RWPE2 (cell line): ENCODE results near the gene MPST.

ENCODE experiments used
- ATAC-seq: fragments of 200-7000 bp; cut with Tn5 transposase; 3 replicates; pipeline ENCODE4 v1.9.1; 2021; ENCODE audit warnings: low read depth
- DNase-seq: peaks from one replicate; pipeline ENCODE4 v3.0.0-alpha.2; 2020; ENCODE audit warnings: low spot score
- H3K27ac ChIP-seq: fragments of 450-650 bp; 2 replicates; pipeline ENCODE4 v1.5.1; 2017; ENCODE audit warnings: mild to moderate bottlenecking; ENCODE audit not compliant: poor library complexity, severe bottlenecking
- H3K27me3 ChIP-seq: fragments of 250-450 bp; sonication (Bioruptor Pico); 2 replicates; pipeline ENCODE4 v1.5.1; 2021; ENCODE audit warnings: mild to moderate bottlenecking, moderate library complexity; ENCODE audit not compliant: insufficient read depth, poor library complexity, severe bottlenecking
- H3K36me3 ChIP-seq: fragments of 250-450 bp; sonication (Bioruptor Pico); 2 replicates; pipeline ENCODE4 v1.5.1; 2020; ENCODE audit warnings: low read depth, mild to moderate bottlenecking, moderate library complexity
- H3K4me1 ChIP-seq: fragments of 250-450 bp; sonication (Bioruptor Pico); 2 replicates; pipeline ENCODE4 v1.5.1; 2021; ENCODE audit warnings: mild to moderate bottlenecking, moderate library complexity; ENCODE audit not compliant: insufficient read depth, poor library complexity, severe bottlenecking
- H3K4me3 ChIP-seq: fragments of 250-450 bp; sonication (Bioruptor Pico); 2 replicates; pipeline ENCODE4 v1.5.1; 2021; ENCODE audit warnings: mild to moderate bottlenecking, moderate library complexity; ENCODE audit not compliant: severe bottlenecking
- H3K9me3 ChIP-seq: fragments of 250-450 bp; sonication (Bioruptor Pico); 2 replicates; pipeline ENCODE4 v1.5.1; 2021; ENCODE audit warnings: mild to moderate bottlenecking, moderate library complexity; ENCODE audit not compliant: severe bottlenecking
- TF ChIP-seq, protein P1 (sequence below): fragments of 450-650 bp; IDR thresholded peaks from one replicate; pipeline ENCODE4 v1.5.1; 2017; ENCODE audit warnings: mild to moderate bottlenecking, moderate library complexity; ENCODE audit not compliant: poor library complexity, severe bottlenecking

The MPST gene

GRCh38 chr22:37046589-37046988, 27.0 kb downstream of the MPST start:
- Histone ChIP-seq H3K27ac (no peak overlapping the region), H3K4me1 (peaks cover 9% of the 10 kb centered on the region), H3K9me3 (no peaks in the 10 kb centered on the region), H3K36me3 (no peaks in the 10 kb centered on the region), H3K27me3 (no peaks in the 10 kb centered on the region), H3K4me3 (no peak overlapping the region)
- TF ChIP-seq, protein P1, sequence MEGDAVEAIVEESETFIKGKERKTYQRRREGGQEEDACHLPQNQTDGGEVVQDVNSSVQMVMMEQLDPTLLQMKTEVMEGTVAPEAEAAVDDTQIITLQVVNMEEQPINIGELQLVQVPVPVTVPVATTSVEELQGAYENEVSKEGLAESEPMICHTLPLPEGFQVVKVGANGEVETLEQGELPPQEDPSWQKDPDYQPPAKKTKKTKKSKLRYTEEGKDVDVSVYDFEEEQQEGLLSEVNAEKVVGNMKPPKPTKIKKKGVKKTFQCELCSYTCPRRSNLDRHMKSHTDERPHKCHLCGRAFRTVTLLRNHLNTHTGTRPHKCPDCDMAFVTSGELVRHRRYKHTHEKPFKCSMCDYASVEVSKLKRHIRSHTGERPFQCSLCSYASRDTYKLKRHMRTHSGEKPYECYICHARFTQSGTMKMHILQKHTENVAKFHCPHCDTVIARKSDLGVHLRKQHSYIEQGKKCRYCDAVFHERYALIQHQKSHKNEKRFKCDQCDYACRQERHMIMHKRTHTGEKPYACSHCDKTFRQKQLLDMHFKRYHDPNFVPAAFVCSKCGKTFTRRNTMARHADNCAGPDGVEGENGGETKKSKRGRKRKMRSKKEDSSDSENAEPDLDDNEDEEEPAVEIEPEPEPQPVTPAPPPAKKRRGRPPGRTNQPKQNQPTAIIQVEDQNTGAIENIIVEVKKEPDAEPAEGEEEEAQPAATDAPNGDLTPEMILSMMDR = no peak
- no peak for DNase-seq
- ATAC-seq = no peak

- H3K27ac ChIP-seq = no peak overlapping the region
- ATAC-seq = no peak
- no peak for DNase-seq
- TF ChIP-seq, protein P1 = no peak
- no peaks in the 10 kb centered on the region for H3K36me3 ChIP-seq
- H3K4me1 ChIP-seq = peaks cover 9% of the 10 kb centered on the region
- no peak overlapping the region for H3K4me3 ChIP-seq
- no peaks in the 10 kb centered on the region for H3K27me3 ChIP-seq
- no peaks in the 10 kb centered on the region for H3K9me3 ChIP-seq
These were observed 27.5 kb downstream of the MPST start for GRCh38 chr22:37047006-37047405.

DNA sequence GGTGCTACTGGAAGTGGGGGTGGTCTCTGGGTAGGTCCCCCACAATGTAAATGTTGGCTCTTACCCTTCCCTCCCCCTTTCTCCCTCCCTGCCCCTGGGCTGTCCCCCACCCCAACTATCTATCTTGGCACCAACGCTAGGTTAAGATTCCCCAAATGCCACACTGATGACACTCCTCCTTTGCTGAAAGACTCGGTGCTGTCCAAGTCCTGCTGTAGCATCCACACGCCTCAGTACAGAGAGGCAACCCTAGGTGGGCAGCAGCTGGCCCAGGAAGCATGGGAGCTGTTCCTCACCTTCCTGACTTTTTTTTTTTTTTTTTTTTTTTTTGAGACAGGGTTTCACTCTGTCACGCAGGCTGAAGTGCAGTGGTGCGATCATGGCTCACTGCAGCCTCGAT, 28.6 kb downstream of the MPST start:
- no peak overlapping the region for H3K27ac ChIP-seq
- peaks cover 9% of the 10 kb centered on the region for H3K4me1 ChIP-seq
- TF ChIP-seq, protein P1 = no peak
- no peak overlapping the region for H3K4me3 ChIP-seq
- ATAC-seq = no peak
- H3K36me3 ChIP-seq = no peaks in the 10 kb centered on the region
- DNase-seq = no peak
- H3K9me3 ChIP-seq = no peaks in the 10 kb centered on the region
- no peaks in the 10 kb centered on the region for H3K27me3 ChIP-seq

DNA sequence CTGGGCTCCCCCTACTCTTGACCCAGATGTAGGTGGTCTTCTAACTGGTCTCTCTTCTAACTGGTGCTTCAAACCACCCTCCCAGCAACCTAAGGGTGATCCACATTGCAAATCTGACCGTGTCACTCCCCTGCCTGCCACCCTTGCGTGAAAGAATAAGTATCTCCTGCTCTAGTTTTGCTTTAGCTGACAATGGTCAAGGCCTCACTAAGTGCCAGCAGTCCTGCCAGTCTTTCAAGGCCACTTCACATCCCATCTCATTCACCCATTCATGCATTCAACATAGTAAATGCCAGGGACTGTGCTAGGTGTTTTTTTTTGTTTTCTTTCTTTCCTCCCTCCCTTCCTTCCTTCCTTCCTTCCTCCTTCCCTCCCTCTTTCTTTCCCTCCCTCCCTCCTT, 29.7 kb downstream of the MPST start:
- Histone ChIP-seq H3K27ac (no peak overlapping the region), H3K4me1 (peaks cover 8% of the 10 kb centered on the region), H3K4me3 (no peak overlapping the region), H3K36me3 (no peaks in the 10 kb centered on the region), H3K27me3 (no peaks in the 10 kb centered on the region), H3K9me3 (no peaks in the 10 kb centered on the region)
- TF ChIP-seq, protein P1 = no peak
- DNase-seq (no peak), ATAC-seq (no peak)

DNA sequence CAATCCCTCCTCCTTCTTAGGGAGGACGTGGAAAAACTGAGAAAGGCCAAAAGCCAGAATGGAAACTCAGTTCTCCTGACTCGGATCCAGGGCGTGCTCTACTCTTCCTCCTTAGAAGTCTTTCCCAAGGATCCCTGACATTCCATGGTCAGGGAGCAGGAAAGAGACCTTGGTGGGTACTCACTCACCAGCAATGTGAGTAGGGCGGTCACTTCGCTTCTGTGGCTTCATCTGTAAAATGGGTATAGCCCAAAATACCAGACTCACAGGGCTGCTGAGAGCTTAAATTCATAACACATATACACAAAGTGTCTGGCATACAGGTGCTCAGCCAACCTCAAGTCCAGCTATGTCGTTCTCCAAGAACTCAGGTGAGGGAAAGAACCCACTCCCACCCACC, 31.4 kb downstream of the MPST start:
- ATAC-seq (no peak), DNase-seq (no peak)
- Histone ChIP-seq H3K27me3 (no peaks in the 10 kb centered on the region), H3K36me3 (no peaks in the 10 kb centered on the region), H3K4me3 (no peak overlapping the region), H3K4me1 (no peaks in the 10 kb centered on the region), H3K27ac (no peak overlapping the region), H3K9me3 (no peaks in the 10 kb centered on the region)
- TF ChIP-seq, protein P1 = no peak
